ENCODE results near the gene ADISSP.

The ADISSP gene

DNA sequence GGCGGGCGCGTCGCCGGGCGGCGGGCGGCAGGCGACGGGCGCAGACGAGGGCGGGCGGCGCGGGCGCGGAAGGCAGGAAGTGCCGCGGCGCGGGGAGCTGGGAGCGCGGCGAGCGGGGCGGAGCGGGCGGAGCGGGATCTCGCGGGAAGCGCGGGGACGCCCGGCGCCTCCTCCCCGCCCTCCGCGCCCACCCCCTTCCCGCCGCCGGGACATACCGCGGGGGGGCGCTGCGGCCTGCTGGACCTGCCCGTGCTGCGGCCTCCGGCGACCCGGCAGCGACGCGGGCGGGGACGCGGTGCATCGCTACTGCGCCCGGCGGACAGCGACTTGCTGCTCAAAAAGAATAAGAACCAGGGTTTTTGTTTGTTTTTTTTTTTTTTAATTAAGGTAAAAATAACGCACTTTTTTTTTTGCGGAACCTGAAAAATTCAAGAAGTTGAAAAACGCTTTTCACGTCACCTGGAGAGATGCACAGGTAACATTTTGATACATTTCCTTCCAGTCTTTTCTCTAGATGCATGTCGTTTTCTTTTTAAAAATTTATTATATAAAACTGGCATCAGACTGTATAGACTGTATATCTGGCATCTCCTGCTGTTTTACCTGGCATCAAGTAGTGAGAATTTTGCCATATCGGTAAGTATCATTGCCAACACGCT is 19.2 kb upstream of the ADISSP start, which contains the start of gene CENPB:
Gene CENPB, minus strand, starts transcription at position 76 of the 659 bp plus-strand sequence. CDS start 257 bp downstream, outside the sequence.
- peak; percentile 81 to 93 for DNase-seq
- H3K9me3 ChIP-seq (ENCODE audit: insufficient read depth, low read depth, low read length) = peaks cover 1% of the 10 kb centered on the region
- H3K14ac ChIP-seq (ENCODE audit: low read length) = peak within 1 kb of the TSS; percentile 36
- H2BK12ac ChIP-seq (ENCODE audit: low read length) = no peak within 1 kb of the TSS
- H3K79me1 ChIP-seq (ENCODE audit: low read length) = peaks cover 3% of the 10 kb centered on the region
- H3K9ac ChIP-seq (ENCODE audit: low read length) = peak within 1 kb of the TSS; percentile 78
- peak within 1 kb of the TSS; percentile 81 for H4K8ac ChIP-seq (ENCODE audit: low read depth, low read length)
- peak within 1 kb of the TSS; percentile 74 for H3K4me3 ChIP-seq (ENCODE audit: low read depth, low read length)
- H3K23ac ChIP-seq (ENCODE audit: low read length) = no peak within 1 kb of the TSS
- peak within 1 kb of the TSS; percentile 53 for H2AFZ ChIP-seq (ENCODE audit: insufficient read depth, low read length, poor library complexity)
- H4K91ac ChIP-seq (ENCODE audit: low read depth, low read length) = peak within 1 kb of the TSS; percentile 16
- peaks cover 8 to 12% of the 10 kb centered on the region in 2 experiments for H3K36me3 ChIP-seq (ENCODE audit: control insufficient read depth in 1 of 2, insufficient read depth in 2 of 2, low read length in 2 of 2)
- peak within 1 kb of the TSS; percentile 78 for H2AK5ac ChIP-seq (ENCODE audit: low read length)
- WGBS (ENCODE audit: extremely low coverage, insufficient coverage, insufficient read length) = no CpG with 5 or more reads among the region's 70 CpGs
- no peak within 1 kb of the TSS for H2BK120ac ChIP-seq (ENCODE audit: insufficient read depth, low read length, poor library complexity)
- H3K79me2 ChIP-seq (ENCODE audit: control insufficient read depth, insufficient read depth, low read length, poor library complexity) = peaks cover 5% of the 10 kb centered on the region
- H3K18ac ChIP-seq (ENCODE audit: low read length) = peak within 1 kb of the TSS; percentile 65
- no peak within 1 kb of the TSS for H2BK5ac ChIP-seq (ENCODE audit: low read depth, low read length, poor library complexity)
- peak within 1 kb of the TSS; percentile 18 for H3K4ac ChIP-seq (ENCODE audit: low read depth, low read length)
- peaks cover 21 to 30% of the 10 kb centered on the region in 2 experiments for H3K4me1 ChIP-seq (ENCODE audit: control insufficient read depth in 1 of 2, insufficient read depth in 2 of 2, low read length in 2 of 2)
- H3K27ac ChIP-seq (ENCODE audit: low read depth, low read length) = no peak within 1 kb of the TSS
- H3K4me2 ChIP-seq (ENCODE audit: low read length) = peak within 1 kb of the TSS; percentile 81
- H4K12ac ChIP-seq (ENCODE audit: low read depth, low read length) = peak within 1 kb of the TSS; percentile 71
- no peaks in the 10 kb centered on the region for H3K27me3 ChIP-seq (ENCODE audit: insufficient read depth, low read length)

- Histone ChIP-seq H3K23ac (ENCODE audit: low read length) (no peak overlapping the region), H4K8ac (ENCODE audit: low read depth, low read length) (peak overlapping the region; percentile 81), H3K27ac (ENCODE audit: low read depth, low read length) (no peak overlapping the region), H3K9me3 (ENCODE audit: insufficient read depth, low read depth, low read length) (peaks cover 2% of the 10 kb centered on the region), H3K4ac (ENCODE audit: low read depth, low read length) (peak overlapping the region; percentile 18), H2BK12ac (ENCODE audit: low read length) (no peak overlapping the region), H2BK120ac (ENCODE audit: insufficient read depth, low read length, poor library complexity) (no peak overlapping the region), H2AFZ (ENCODE audit: insufficient read depth, low read length, poor library complexity) (peak overlapping the region; percentile 53), H3K79me1 (ENCODE audit: low read length) (peaks cover 3% of the 10 kb centered on the region), H3K4me1 (ENCODE audit: control insufficient read depth in 1 of 2, insufficient read depth in 2 of 2, low read length in 2 of 2) (peaks cover 21 to 32% of the 10 kb centered on the region in 2 experiments), H3K27me3 (ENCODE audit: insufficient read depth, low read length) (no peaks in the 10 kb centered on the region), H2AK5ac (ENCODE audit: low read length) (peak overlapping the region; percentile 78), H3K14ac (ENCODE audit: low read length) (peak overlapping the region; percentile 36), H3K4me3 (ENCODE audit: low read depth, low read length) (peak overlapping the region; percentile 74), H4K12ac (ENCODE audit: low read depth, low read length) (peak overlapping the region; percentile 71), H3K9ac (ENCODE audit: low read length) (peak overlapping the region; percentile 78), H3K4me2 (ENCODE audit: low read length) (peak overlapping the region; percentile 81), H3K79me2 (ENCODE audit: control insufficient read depth, insufficient read depth, low read length, poor library complexity) (peaks cover 5% of the 10 kb centered on the region), H3K36me3 (ENCODE audit: control insufficient read depth in 1 of 2, insufficient read depth in 2 of 2, low read length in 2 of 2) (peaks cover 8 to 12% of the 10 kb centered on the region in 2 experiments), H2BK5ac (ENCODE audit: low read depth, low read length, poor library complexity) (no peak overlapping the region), H3K18ac (ENCODE audit: low read length) (peak overlapping the region; percentile 65), H4K91ac (ENCODE audit: low read depth, low read length) (peak overlapping the region; percentile 16)
- no CpG with 5 or more reads among the region's 35 CpGs for WGBS (ENCODE audit: extremely low coverage, insufficient coverage, insufficient read length)
- DNase-seq = peak; percentile 47 to 61
Observed at GRCh38 chr20:3786126-3786484, 18.6 kb upstream of the ADISSP start.

DNA sequence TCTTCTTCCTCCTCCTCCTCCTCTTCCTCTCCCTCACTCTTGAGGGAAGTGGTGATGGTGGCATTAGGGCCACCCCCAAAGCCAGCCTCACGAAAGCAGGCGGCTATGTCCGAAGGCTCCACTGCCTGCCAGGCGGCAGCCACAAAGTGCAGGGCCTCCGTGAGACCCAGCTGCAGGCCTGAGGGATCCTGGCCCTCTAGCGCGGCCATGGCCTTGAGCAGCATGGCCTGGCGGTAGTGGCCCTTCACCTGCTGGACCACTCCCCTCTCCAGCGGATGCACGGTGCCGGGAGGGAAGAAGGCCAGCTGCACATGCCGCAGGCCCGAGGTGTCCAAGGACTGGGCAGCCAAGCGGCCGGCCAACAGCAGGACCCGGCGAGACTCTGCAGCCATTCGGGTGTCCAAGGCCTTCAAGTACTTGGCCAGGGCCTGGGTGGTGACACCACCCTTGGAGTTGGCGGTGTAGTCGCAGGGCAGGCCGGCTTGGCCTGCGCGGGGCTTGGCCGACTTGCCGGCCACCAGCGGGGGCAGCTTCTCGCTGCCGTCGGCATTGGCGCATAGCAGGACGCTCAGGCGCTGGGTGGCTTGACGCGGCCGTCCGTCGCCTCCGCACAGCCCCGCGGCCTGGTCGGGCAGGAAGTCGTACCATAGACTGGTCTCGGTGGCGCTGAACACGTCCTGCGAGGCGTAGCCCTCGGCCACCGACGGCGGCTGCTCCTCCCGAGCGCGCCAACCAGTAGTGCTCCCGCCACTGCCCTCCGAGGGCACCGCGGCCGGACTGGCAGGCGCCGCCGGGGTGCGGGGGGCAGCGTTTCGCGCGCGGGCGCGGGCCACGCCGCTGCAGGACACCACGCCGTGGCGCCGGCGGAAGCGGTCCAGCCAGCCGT is 17.9 kb upstream of the ADISSP start:
- Histone ChIP-seq H3K27ac (ENCODE audit: low read depth, low read length) (no peak overlapping the region), H4K91ac (ENCODE audit: low read depth, low read length) (peak overlapping the region; percentile 16), H3K9me3 (ENCODE audit: insufficient read depth, low read depth, low read length) (peaks cover 3% of the 10 kb centered on the region), H3K4me1 (ENCODE audit: control insufficient read depth in 1 of 2, insufficient read depth in 2 of 2, low read length in 2 of 2) (peaks cover 21 to 34% of the 10 kb centered on the region in 2 experiments), H2AFZ (ENCODE audit: insufficient read depth, low read length, poor library complexity) (peak overlapping the region; percentile 53), H2BK12ac (ENCODE audit: low read length) (no peak overlapping the region), H3K27me3 (ENCODE audit: insufficient read depth, low read length) (no peaks in the 10 kb centered on the region), H3K79me1 (ENCODE audit: low read length) (peaks cover 3% of the 10 kb centered on the region), H4K8ac (ENCODE audit: low read depth, low read length) (peak overlapping the region; percentile 81), H3K23ac (ENCODE audit: low read length) (no peak overlapping the region), H4K12ac (ENCODE audit: low read depth, low read length) (peak overlapping the region; percentile 71), H2BK5ac (ENCODE audit: low read depth, low read length, poor library complexity) (no peak overlapping the region), H3K4ac (ENCODE audit: low read depth, low read length) (peak overlapping the region; percentile 18), H3K18ac (ENCODE audit: low read length) (peak overlapping the region; percentile 65), H3K4me3 (ENCODE audit: low read depth, low read length) (peak overlapping the region; percentile 74), H3K4me2 (ENCODE audit: low read length) (peak overlapping the region; percentile 81), H2AK5ac (ENCODE audit: low read length) (peak overlapping the region; percentile 78), H2BK120ac (ENCODE audit: insufficient read depth, low read length, poor library complexity) (no peak overlapping the region), H3K9ac (ENCODE audit: low read length) (peak overlapping the region; percentile 78), H3K79me2 (ENCODE audit: control insufficient read depth, insufficient read depth, low read length, poor library complexity) (peaks cover 5% of the 10 kb centered on the region), H3K36me3 (ENCODE audit: control insufficient read depth in 1 of 2, insufficient read depth in 2 of 2, low read length in 2 of 2) (peaks cover 8 to 12% of the 10 kb centered on the region in 2 experiments), H3K14ac (ENCODE audit: low read length) (peak overlapping the region; percentile 36)
- no CpG with 5 or more reads among the region's 79 CpGs for WGBS (ENCODE audit: extremely low coverage, insufficient coverage, insufficient read length)
- no peak for DNase-seq

DNA sequence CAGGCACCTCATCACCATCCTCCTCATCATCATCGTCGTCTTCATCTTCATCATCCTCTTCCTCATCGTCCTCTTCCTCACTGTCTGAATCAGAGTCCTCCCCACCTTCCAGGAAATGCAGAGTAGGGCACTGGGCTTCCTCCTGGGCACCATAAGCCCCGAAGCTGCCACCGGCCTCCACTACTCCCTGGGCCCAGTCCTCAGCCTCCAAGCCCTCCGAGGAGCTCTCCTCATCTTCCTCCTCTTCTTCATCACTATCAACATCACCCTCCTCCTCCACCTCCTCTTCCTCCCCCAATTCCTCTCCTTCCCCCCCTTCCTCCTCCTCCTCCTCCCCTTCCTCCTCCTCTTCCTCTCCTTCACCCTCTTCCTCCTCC is 17.3 kb upstream of the ADISSP start:
- Histone ChIP-seq H3K4me1 (ENCODE audit: control insufficient read depth in 1 of 2, insufficient read depth in 2 of 2, low read length in 2 of 2) (peaks cover 21 to 34% of the 10 kb centered on the region in 2 experiments), H2AFZ (ENCODE audit: insufficient read depth, low read length, poor library complexity) (no peak overlapping the region), H4K8ac (ENCODE audit: low read depth, low read length) (no peak overlapping the region), H2BK12ac (ENCODE audit: low read length) (no peak overlapping the region), H3K4ac (ENCODE audit: low read depth, low read length) (no peak overlapping the region), H4K12ac (ENCODE audit: low read depth, low read length) (no peak overlapping the region), H3K14ac (ENCODE audit: low read length) (no peak overlapping the region), H2BK5ac (ENCODE audit: low read depth, low read length, poor library complexity) (no peak overlapping the region), H4K91ac (ENCODE audit: low read depth, low read length) (no peak overlapping the region), H3K4me2 (ENCODE audit: low read length) (no peak overlapping the region), H3K9ac (ENCODE audit: low read length) (no peak overlapping the region), H3K9me3 (ENCODE audit: insufficient read depth, low read depth, low read length) (peaks cover 3% of the 10 kb centered on the region), H3K79me1 (ENCODE audit: low read length) (peaks cover 3% of the 10 kb centered on the region), H3K36me3 (ENCODE audit: control insufficient read depth in 1 of 2, insufficient read depth in 2 of 2, low read length in 2 of 2) (peaks cover 8 to 12% of the 10 kb centered on the region in 2 experiments), H3K18ac (ENCODE audit: low read length) (no peak overlapping the region), H3K27me3 (ENCODE audit: insufficient read depth, low read length) (no peaks in the 10 kb centered on the region), H2BK120ac (ENCODE audit: insufficient read depth, low read length, poor library complexity) (no peak overlapping the region), H3K23ac (ENCODE audit: low read length) (no peak overlapping the region), H3K27ac (ENCODE audit: low read depth, low read length) (no peak overlapping the region), H2AK5ac (ENCODE audit: low read length) (no peak overlapping the region), H3K4me3 (ENCODE audit: low read depth, low read length) (no peak overlapping the region), H3K79me2 (ENCODE audit: control insufficient read depth, insufficient read depth, low read length, poor library complexity) (peaks cover 5% of the 10 kb centered on the region)
- DNase-seq = no peak
- 100% methylated on average over 3 of the region's 6 CpGs for WGBS (ENCODE audit: extremely low coverage, insufficient coverage, insufficient read length)

Data from trophoblast cell (in vitro differentiated cells and primary cell).